ENCODE data around the gene TWIST1. TPM values are rescaled to one million over a fixed set of nuclear protein-coding genes. Genes with fewer than 3 reads are reported as not detected.

The TWIST1 gene
- total RNA-seq, 4 donors from 2014 or later = 5.6 to 35.9 (median 21.5) TPM

DNA sequence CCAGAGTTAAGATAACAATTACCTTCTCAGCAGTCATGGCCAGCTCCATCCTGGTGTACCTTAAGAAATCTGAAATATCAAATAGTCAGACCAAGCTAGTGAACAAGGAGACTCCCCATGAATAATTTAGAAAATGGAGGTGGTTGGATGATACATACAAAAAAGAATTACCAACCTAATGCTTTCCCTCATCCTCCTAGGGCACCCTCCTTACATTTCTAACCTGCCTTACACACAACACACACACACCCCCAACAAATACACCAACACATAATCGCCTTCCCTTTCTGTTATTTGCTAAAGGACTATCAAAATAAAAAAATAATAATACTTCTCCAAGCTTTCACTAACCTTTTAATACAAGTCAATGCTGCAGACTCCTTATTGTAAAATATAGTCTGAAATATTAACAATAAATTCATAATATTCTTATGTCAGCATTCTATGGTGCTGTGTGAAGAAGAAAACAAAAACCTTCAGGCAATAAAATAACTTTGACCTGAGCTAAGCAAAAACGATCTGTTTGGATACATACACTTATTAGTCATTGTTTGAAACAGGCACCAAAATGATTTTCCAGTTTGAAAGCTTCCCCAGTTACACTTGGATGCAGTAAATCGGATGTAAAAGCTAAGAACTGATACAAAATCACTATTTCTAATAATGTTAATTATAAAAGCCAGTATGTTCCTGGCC is 3.4 kb downstream of the TWIST1 start:
- Histone ChIP-seq H3K27ac (peak overlapping the region in 1 of 4 donors; percentile 12), H3K9me3 (no peaks in the 10 kb centered on the region), H3K4me1 (peaks cover 0 to 52% (median 3%) of the 10 kb centered on the region in 3 donors), H3K27me3 (peaks cover 83% of the 10 kb centered on the region), H3K4me3 (no peak overlapping the region), H3K36me3 (no peaks in the 10 kb centered on the region)
- ATAC-seq = no peak
- WGBS, 2 donors (ENCODE audit: low coverage in 1 of 2) = 34 to 54% methylated on average over 3 of the region's 3 CpGs
- TF ChIP-seq POLR2AphosphoS5 (IDR thresholded peaks at IDR 0.05) (no peak), CTCF (IDR thresholded peaks at IDR 0.05) (no peak), EP300 (IDR thresholded peaks at IDR 0.05) (no peak), POLR2A (IDR thresholded peaks at IDR 0.05) (no peak)

DNA sequence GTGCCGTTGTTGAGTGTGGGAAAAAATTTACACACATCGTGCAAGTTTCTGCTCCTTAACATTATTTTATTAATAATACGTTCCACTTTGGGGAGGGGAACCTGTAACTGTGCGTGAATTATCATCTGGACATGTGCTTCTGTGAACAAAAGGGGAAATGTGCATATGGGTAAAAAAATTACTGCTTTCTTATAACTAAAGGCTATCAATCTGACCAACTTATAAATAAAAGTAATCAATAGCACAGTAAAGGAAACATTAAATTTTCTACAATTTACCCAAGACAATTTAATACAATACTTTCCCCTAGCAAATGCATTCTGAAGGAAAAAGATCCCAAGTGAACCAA is 4.5 kb downstream of the TWIST1 start:
- Histone ChIP-seq H3K27me3 (peaks cover 83% of the 10 kb centered on the region), H3K9me3 (no peaks in the 10 kb centered on the region), H3K4me3 (no peak overlapping the region), H3K27ac (peak overlapping the region in 2 of 4 donors; percentile 9 to 77), H3K4me1 (peaks cover 0 to 46% (median 3%) of the 10 kb centered on the region in 3 donors), H3K36me3 (no peaks in the 10 kb centered on the region)
- 64 to 70% methylated on average over 4 of the region's 4 CpGs for WGBS, 2 donors (ENCODE audit: low coverage in 1 of 2)
- TF ChIP-seq POLR2A (IDR thresholded peaks at IDR 0.05) (no peak), POLR2AphosphoS5 (IDR thresholded peaks at IDR 0.05) (no peak), EP300 (IDR thresholded peaks at IDR 0.05) (no peak), CTCF (IDR thresholded peaks at IDR 0.05) (no peak)
- no peak for ATAC-seq

- H3K4me1 ChIP-seq = peaks cover 0 to 46% (median 3%) of the 10 kb centered on the region in 3 donors
- peak overlapping the region in 1 of 2 donors; percentile 36 for H3K4me3 ChIP-seq
- H3K27me3 ChIP-seq = peaks cover 83% of the 10 kb centered on the region
- ATAC-seq = no peak
- no peaks in the 10 kb centered on the region for H3K36me3 ChIP-seq
- TF ChIP-seq POLR2A (IDR thresholded peaks at IDR 0.05) = no peak
- TF ChIP-seq CTCF (IDR thresholded peaks at IDR 0.05) = no peak
- no peak for TF ChIP-seq EP300 (IDR thresholded peaks at IDR 0.05)
- TF ChIP-seq POLR2AphosphoS5 (IDR thresholded peaks at IDR 0.05) = no peak
- peak overlapping the region in 3 of 4 donors; percentile 42 to 77 (median 43) for H3K27ac ChIP-seq
- H3K9me3 ChIP-seq = no peaks in the 10 kb centered on the region
- WGBS, 2 donors (ENCODE audit: low coverage in 1 of 2) = 47 to 72% methylated on average over 7 to 21 of the region's 42 CpGs
Observed at GRCh38 chr7:19112274-19113001, 5.0 kb downstream of the TWIST1 start.

DNA sequence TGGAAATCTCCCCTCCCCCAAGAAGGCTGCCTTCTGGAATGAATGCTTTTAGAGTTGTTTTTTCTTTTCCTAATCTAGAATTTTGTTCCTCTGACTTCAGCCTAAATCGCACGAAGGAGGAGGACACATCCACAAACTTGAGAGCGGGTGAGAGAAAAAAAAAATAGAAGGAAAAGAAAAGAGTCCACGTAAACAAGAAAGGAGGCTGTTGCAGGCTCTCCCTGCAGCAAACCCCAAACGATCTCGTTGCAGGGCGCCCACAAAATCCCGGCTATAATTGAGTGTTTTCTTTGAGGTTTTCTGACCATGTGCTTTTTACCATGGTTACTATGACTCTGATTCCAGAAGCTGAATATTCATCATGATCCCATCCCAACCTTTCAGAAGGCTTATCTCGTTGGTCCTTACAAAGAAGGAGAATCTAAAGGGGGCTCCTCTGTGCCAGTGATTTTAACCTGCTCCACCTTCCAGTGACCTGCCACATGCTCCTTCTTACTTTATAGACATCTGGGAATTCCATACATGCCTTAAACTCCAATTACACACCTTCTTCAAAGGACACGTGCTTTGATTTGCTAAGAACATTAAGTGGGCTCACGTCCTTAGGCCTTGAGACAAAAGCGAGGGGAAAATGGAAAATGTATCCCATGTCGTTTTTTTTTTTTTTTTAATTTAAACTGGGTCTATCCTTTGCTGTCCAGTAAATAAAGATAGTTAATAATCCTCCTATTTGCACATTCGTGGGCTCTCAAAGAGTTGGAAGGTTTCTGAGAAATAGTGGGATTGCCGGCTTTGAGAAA is 5.8 kb downstream of the TWIST1 start:
- no peak for TF ChIP-seq POLR2AphosphoS5 (IDR thresholded peaks at IDR 0.05)
- no peak for TF ChIP-seq EP300 (IDR thresholded peaks at IDR 0.05)
- no peak for TF ChIP-seq CTCF (IDR thresholded peaks at IDR 0.05)
- TF ChIP-seq POLR2A (IDR thresholded peaks at IDR 0.05) = no peak
- Histone ChIP-seq H3K36me3 (no peaks in the 10 kb centered on the region), H3K27me3 (peaks cover 84% of the 10 kb centered on the region), H3K4me1 (peaks cover 0 to 48% (median 10%) of the 10 kb centered on the region in 3 donors), H3K9me3 (no peaks in the 10 kb centered on the region), H3K27ac (peak overlapping the region in 3 of 4 donors; percentile 42 to 77 (median 43)), H3K4me3 (peak overlapping the region in 1 of 2 donors; percentile 36)
- ATAC-seq = no peak
- whole genome bisulfite sequencing, 2 donors (ENCODE audit: low coverage in 1 of 2) = 55 to 77% methylated on average over 13 to 15 of the region's 15 CpGs

Data from gastroesophageal sphincter (tissue), 4 donors.